ENCODE results near the gene CHERP.

DNA sequence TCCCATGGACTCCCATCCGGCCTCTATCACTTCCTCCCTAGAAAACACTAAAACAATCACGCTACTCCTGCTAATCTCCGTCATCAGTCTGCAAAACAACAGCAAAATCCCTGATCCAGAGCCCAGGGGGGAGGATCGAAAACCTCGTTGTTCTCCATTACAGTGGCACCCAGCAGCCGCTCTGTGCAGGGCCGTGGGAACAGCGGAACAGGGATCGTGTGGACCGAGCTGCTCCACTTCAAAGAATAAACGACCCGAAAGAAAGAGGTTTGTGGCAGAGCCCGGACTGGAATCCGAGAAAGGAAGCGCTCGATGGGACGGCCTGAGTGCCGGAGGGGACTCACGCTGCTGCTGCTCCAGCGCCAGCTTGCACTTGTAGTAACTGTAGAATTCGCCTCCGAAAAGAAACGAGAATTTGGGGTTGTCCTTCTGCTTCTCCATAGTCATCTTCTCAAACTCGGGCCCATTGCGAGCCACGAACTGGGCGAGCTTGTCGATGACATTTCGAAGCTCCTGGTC, 652 bp downstream of the CHERP start:
- TF ChIP-seq, protein P1, sequence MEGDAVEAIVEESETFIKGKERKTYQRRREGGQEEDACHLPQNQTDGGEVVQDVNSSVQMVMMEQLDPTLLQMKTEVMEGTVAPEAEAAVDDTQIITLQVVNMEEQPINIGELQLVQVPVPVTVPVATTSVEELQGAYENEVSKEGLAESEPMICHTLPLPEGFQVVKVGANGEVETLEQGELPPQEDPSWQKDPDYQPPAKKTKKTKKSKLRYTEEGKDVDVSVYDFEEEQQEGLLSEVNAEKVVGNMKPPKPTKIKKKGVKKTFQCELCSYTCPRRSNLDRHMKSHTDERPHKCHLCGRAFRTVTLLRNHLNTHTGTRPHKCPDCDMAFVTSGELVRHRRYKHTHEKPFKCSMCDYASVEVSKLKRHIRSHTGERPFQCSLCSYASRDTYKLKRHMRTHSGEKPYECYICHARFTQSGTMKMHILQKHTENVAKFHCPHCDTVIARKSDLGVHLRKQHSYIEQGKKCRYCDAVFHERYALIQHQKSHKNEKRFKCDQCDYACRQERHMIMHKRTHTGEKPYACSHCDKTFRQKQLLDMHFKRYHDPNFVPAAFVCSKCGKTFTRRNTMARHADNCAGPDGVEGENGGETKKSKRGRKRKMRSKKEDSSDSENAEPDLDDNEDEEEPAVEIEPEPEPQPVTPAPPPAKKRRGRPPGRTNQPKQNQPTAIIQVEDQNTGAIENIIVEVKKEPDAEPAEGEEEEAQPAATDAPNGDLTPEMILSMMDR (conservative IDR thresholded peaks at IDR 0.05): no peak
- TF ChIP-seq ZFX (IDR thresholded peaks at IDR 0.05): no peak
